A549 (cell line): ENCODE measurements around the gene VSIG10.

ENCODE experiments used
- CTCF ChIP-seq: fragments of >200 bp; sonication (Bioruptor Twin); formaldehyde crosslinking; IDR thresholded peaks from 3 replicates; pipeline ENCODE4 v1.5.1; 2016
- EP300 ChIP-seq, 2 experiments: fragments of >200 bp; sonication (Bioruptor Twin); formaldehyde crosslinking; IDR thresholded peaks; 2 replicates in 1 of 2; 3 replicates in 1 of 2; pipeline ENCODE4 v1.6.1; 2016 to 2017
- TF ChIP-seq, protein P1 (sequence below): fragments of 200-600 bp; sonication (generic); IDR thresholded peaks from 2 replicates; pipeline ENCODE4 v1.6.1; 2016; ENCODE audit warnings: antibody characterized with exemption, mild to moderate bottlenecking, moderate library complexity
- TF ChIP-seq, protein P2 (sequence below): IDR thresholded peaks from 2 replicates; pipeline ENCODE4 v1.6.1; 2012; ENCODE audit warnings: low read depth, borderline replicate concordance
- TF ChIP-seq, protein P3 (sequence below): fragments of >200 bp; sonication (Bioruptor Twin); formaldehyde crosslinking; IDR thresholded peaks from 3 replicates; pipeline ENCODE4 v1.6.1; 2016

DNA sequence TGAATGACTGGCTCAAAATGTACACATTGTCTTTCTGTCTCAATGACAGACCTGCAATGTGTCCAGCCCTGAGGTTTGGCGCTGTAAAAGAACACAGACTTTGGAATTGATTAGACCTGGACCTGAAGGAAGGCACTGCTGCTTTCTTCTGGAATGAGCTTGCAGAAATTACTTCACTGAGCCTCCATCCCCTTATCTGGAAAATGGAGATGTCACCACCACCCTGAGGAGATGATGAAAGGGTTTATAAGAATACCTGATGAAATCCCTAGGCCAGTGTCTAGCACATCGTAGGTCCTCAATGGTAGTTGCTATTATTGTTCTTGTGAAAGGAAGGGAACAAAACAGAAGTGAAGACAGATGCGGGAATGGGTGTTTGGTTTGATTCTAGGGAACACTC lies 33.2 kb downstream of the VSIG10 start:
- TF ChIP-seq CTCF = no peak
- TF ChIP-seq, protein P1, sequence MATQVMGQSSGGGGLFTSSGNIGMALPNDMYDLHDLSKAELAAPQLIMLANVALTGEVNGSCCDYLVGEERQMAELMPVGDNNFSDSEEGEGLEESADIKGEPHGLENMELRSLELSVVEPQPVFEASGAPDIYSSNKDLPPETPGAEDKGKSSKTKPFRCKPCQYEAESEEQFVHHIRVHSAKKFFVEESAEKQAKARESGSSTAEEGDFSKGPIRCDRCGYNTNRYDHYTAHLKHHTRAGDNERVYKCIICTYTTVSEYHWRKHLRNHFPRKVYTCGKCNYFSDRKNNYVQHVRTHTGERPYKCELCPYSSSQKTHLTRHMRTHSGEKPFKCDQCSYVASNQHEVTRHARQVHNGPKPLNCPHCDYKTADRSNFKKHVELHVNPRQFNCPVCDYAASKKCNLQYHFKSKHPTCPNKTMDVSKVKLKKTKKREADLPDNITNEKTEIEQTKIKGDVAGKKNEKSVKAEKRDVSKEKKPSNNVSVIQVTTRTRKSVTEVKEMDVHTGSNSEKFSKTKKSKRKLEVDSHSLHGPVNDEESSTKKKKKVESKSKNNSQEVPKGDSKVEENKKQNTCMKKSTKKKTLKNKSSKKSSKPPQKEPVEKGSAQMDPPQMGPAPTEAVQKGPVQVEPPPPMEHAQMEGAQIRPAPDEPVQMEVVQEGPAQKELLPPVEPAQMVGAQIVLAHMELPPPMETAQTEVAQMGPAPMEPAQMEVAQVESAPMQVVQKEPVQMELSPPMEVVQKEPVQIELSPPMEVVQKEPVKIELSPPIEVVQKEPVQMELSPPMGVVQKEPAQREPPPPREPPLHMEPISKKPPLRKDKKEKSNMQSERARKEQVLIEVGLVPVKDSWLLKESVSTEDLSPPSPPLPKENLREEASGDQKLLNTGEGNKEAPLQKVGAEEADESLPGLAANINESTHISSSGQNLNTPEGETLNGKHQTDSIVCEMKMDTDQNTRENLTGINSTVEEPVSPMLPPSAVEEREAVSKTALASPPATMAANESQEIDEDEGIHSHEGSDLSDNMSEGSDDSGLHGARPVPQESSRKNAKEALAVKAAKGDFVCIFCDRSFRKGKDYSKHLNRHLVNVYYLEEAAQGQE = no peak
- TF ChIP-seq EP300 (IDR thresholded peaks at IDR 0.05) = no peak
- TF ChIP-seq, protein P2, sequence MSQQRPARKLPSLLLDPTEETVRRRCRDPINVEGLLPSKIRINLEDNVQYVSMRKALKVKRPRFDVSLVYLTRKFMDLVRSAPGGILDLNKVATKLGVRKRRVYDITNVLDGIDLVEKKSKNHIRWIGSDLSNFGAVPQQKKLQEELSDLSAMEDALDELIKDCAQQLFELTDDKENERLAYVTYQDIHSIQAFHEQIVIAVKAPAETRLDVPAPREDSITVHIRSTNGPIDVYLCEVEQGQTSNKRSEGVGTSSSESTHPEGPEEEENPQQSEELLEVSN = no peak
- TF ChIP-seq, protein P3, sequence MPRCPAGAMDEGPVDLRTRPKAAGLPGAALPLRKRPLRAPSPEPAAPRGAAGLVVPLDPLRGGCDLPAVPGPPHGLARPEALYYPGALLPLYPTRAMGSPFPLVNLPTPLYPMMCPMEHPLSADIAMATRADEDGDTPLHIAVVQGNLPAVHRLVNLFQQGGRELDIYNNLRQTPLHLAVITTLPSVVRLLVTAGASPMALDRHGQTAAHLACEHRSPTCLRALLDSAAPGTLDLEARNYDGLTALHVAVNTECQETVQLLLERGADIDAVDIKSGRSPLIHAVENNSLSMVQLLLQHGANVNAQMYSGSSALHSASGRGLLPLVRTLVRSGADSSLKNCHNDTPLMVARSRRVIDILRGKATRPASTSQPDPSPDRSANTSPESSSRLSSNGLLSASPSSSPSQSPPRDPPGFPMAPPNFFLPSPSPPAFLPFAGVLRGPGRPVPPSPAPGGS = no peak
